ENCODE data around the gene SLC41A2. TPM values are rescaled to one million over a fixed set of nuclear protein-coding genes. Genes with fewer than 3 reads are reported as not detected.
"Not testable (repeated sequence)": the region's sequence is repeated elsewhere in the genome, so short reads cannot be mapped to it uniquely, and the experiment has no call there.

SLC41A2 gene
- total RNA-seq, 2 experiments from 2014 or later, result 7.9 to 11.1 TPM

DNA sequence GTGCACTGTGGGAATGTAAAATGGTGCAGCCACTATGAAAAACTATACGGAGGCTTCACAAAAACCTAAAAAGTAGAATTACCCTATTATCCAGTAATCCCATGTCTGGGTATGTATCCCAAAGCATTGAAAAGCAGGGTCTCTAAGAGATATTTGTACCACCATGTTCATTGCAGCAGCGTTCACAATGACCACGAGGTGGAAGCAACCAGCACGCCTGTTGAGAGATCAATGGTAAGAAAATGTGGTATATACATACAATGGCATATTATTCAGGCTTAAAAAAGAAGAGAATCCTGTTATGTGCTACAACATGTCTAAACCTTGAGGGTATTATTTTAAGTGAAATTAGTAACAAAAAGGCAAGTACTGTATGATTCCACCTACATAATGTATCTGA lies 27.1 kb upstream of the SLC41A2 start:
- intact Hi-C loops (cut with DNase I, micrococcal nuclease), result loop anchor here in 1 of 2 experiments (5.0 kb wide), 2 partner anchors 47 to 67 kb away; no protein-coding TSS in a partner anchor
- Mint-ChIP-seq H3K27ac (no peak overlapping the region), H3K36me3 (ENCODE audit: low read depth) (peaks cover 29% of the 10 kb centered on the region), H3K27me3 (peaks cover 11% of the 10 kb centered on the region), H3K4me1 (peaks cover 37% of the 10 kb centered on the region), H3K9me3 (ENCODE audit: low read depth) (no peaks in the 10 kb centered on the region), H3K4me3 (peak overlapping the region; percentile 78)
- DNase-seq (no peak), ATAC-seq (no peak)
- CTCF ChIA-PET, result no interaction called here
- POLR2A ChIA-PET, result no interaction called here

DNA sequence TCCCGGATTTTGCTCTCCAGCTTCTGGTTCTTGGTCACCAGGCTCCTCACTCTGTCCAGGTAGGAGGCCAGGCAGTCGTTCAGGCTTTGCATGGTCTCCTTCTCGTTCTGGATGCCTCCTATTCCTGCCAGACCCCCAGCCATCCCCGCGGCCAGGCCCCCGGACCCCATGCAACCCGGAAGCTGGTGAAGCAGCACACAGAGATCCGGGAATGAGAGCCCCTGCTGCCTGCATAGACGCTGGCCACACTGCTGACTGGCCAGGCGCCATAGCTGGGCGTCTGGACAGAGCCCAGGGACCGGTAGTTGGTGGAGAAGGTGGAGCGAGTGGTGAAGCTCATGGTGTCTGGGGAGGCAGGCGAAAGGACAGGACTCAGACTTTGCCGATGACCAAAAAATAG lies 19.6 kb upstream of the SLC41A2 start:
- H3K36me3 Mint-ChIP-seq (ENCODE audit: low read depth); DNase-seq; H3K9me3 Mint-ChIP-seq (ENCODE audit: low read depth); intact Hi-C loops (cut with DNase I, micrococcal nuclease); ATAC-seq; H3K27ac Mint-ChIP-seq; H3K4me3 Mint-ChIP-seq; H3K27me3 Mint-ChIP-seq; H3K4me1 Mint-ChIP-seq: not testable (repeated sequence)
- ChIA-PET POLR2A (interaction anchor here (0.6 kb wide), 1 partner anchor 30 kb away, joined by 5 read pairs; no protein-coding TSS in a partner anchor), CTCF (interaction anchor here (0.6 to 1.4 kb wide), 6 partner anchors 14 to 794 kb away, joined by 3 to 6 read pairs (median 3); no protein-coding TSS in a partner anchor)

GRCh38 chr12:104976703-104977102 lies 18.6 kb upstream of the SLC41A2 start:
- no peak overlapping the region for H3K4me3 Mint-ChIP-seq
- intact Hi-C loops (cut with DNase I, micrococcal nuclease), result no loop called here
- no peaks in the 10 kb centered on the region for H3K9me3 Mint-ChIP-seq (ENCODE audit: low read depth)
- no peaks in the 10 kb centered on the region for H3K4me1 Mint-ChIP-seq
- CTCF ChIA-PET, result interaction anchor here (0.6 to 1.1 kb wide), 3 partner anchors 39 to 355 kb away, joined by 3 to 4 read pairs (median 3); no protein-coding TSS in a partner anchor
- no peaks in the 10 kb centered on the region for H3K36me3 Mint-ChIP-seq (ENCODE audit: low read depth)
- H3K27ac Mint-ChIP-seq, result no peak overlapping the region
- no peaks in the 10 kb centered on the region for H3K27me3 Mint-ChIP-seq
- DNase-seq, result peak; percentile 34
- POLR2A ChIA-PET, result no interaction called here
- ATAC-seq, result no peak

DNA sequence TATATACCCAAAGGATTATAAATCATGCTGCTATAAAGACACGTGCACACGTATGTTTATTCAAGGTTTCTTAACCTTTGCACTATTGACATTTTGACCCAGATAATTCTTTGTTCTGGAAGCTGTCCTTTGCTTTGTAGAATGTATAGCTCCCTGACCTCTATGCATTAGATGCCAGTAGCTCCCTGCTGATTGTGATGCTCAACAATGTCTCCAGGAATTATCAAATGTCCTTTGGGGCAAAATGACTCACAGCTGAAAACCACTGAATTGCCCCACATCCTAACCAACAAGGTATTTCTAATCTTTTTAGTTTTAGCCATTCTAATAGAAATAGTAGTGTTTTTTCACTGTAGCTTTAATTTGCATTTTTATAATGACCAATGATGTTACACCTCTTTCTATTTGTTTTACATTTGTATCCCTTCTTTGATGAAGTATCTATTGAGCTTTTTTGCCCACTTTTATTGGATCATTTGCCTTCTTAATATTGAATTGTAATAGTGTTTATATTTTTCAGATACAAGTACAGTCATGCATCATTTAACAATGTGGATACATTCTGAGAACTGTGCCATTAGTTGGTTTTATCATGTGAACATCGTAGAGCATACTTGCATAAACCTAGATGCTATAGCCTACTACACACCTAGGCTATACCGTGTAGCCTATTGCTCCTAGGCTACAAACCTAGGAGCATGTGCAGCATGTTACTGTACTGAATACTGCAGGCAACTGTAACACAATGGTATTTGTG lies 17.7 kb upstream of the SLC41A2 start:
- intact Hi-C loops (cut with DNase I, micrococcal nuclease), result no loop called here
- Mint-ChIP-seq H3K4me1 (no peaks in the 10 kb centered on the region), H3K27ac (no peak overlapping the region), H3K4me3 (no peak overlapping the region), H3K36me3 (ENCODE audit: low read depth) (no peaks in the 10 kb centered on the region), H3K27me3 (no peaks in the 10 kb centered on the region), H3K9me3 (ENCODE audit: low read depth) (no peaks in the 10 kb centered on the region)
- CTCF ChIA-PET, result interaction anchor here (0.6 kb wide), 2 partner anchors 596 to 1256 kb away, joined by 3 to 4 read pairs; no protein-coding TSS in a partner anchor
- POLR2A ChIA-PET, result interaction anchor here (0.7 kb wide), 1 partner anchor 942 kb away, joined by 3 read pairs; no protein-coding TSS in a partner anchor
- ATAC-seq (no peak), DNase-seq (no peak)

- CTCF ChIA-PET, result no interaction called here
- Mint-ChIP-seq H3K9me3 (ENCODE audit: low read depth) (no peaks in the 10 kb centered on the region), H3K4me1 (no peaks in the 10 kb centered on the region), H3K36me3 (ENCODE audit: low read depth) (no peaks in the 10 kb centered on the region), H3K27me3 (no peaks in the 10 kb centered on the region), H3K4me3 (no peak overlapping the region), H3K27ac (no peak overlapping the region)
- POLR2A ChIA-PET, result interaction anchor here (0.6 kb wide), 1 partner anchor 16 kb away, joined by 4 read pairs; no protein-coding TSS in a partner anchor
- no peak for DNase-seq
- no peak for ATAC-seq
- intact Hi-C loops (cut with DNase I, micrococcal nuclease), result no loop called here
Measured at GRCh38 chr12:104974626-104975290, 16.7 kb upstream of the SLC41A2 start.

DNA sequence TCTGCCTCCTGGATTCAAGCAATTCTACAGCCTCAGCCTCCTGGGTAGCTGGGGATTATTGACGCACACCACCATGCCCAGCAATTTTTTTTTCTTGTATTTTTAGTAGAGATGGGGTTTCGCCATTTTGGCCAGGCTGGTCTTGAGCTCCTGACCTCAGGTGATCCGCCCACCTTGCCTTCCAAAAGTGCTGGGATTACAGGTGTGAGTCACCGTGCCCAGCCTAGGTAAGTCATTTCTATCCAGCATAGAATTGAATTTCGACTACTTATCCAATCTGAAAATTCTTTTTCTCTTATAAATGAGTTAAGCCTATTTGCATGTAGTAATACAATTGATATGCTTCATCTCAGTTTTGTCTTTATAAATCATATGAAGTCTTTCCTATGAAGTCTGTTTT lies 15.2 kb upstream of the SLC41A2 start:
- ChIA-PET CTCF (interaction anchor here (0.6 kb wide), 1 partner anchor 43 kb away, joined by 3 read pairs; no protein-coding TSS in a partner anchor), POLR2A (no interaction called here)
- no peaks in the 10 kb centered on the region for H3K4me1 Mint-ChIP-seq
- intact Hi-C loops (cut with DNase I, micrococcal nuclease), result no loop called here
- no peak overlapping the region for H3K27ac Mint-ChIP-seq
- H3K27me3 Mint-ChIP-seq, result no peaks in the 10 kb centered on the region
- no peak for ATAC-seq
- no peak overlapping the region for H3K4me3 Mint-ChIP-seq
- no peak for DNase-seq
- no peaks in the 10 kb centered on the region for H3K9me3 Mint-ChIP-seq (ENCODE audit: low read depth)
- H3K36me3 Mint-ChIP-seq (ENCODE audit: low read depth), result no peaks in the 10 kb centered on the region

DNA sequence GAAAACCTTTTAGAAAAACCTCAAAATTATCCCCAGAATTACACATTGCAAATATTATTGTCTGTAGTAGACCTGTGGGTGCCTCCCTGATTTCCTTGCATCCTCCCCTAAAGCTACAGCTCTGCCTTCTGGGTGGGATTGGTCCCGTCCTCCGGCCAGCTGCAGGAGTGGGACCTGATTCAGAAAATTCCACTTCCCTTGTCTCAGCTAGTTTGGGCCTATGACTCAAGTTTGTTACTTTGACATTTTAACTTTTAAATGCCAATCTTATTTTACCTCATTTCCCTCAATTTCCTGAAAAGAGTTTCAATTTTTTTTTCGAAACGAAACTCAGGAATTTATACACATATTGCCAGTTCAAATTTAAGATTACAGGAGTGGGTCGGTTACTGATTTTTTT lies 13.2 kb upstream of the SLC41A2 start:
- H3K27me3 Mint-ChIP-seq, result no peaks in the 10 kb centered on the region
- H3K4me3 Mint-ChIP-seq, result no peak overlapping the region
- H3K36me3 Mint-ChIP-seq (ENCODE audit: low read depth), result no peaks in the 10 kb centered on the region
- H3K9me3 Mint-ChIP-seq (ENCODE audit: low read depth), result no peaks in the 10 kb centered on the region
- intact Hi-C loops (cut with DNase I, micrococcal nuclease), result no loop called here
- ChIA-PET POLR2A (no interaction called here), CTCF (interaction anchor here (0.7 to 0.9 kb wide), 2 partner anchors 12 to 855 kb away, joined by 3 to 4 read pairs; no protein-coding TSS in a partner anchor)
- DNase-seq (no peak), ATAC-seq (no peak)
- H3K27ac Mint-ChIP-seq, result no peak overlapping the region
- no peaks in the 10 kb centered on the region for H3K4me1 Mint-ChIP-seq

GRCh38 chr12:104969343-104969742 lies 11.3 kb upstream of the SLC41A2 start:
- no peaks in the 10 kb centered on the region for H3K4me1 Mint-ChIP-seq
- intact Hi-C loops (cut with DNase I, micrococcal nuclease), result no loop called here
- ChIA-PET CTCF (no interaction called here), POLR2A (no interaction called here)
- ATAC-seq (no peak), DNase-seq (no peak)
- no peaks in the 10 kb centered on the region for H3K36me3 Mint-ChIP-seq (ENCODE audit: low read depth)
- H3K27me3 Mint-ChIP-seq, result peaks cover 3% of the 10 kb centered on the region
- H3K4me3 Mint-ChIP-seq, result no peak overlapping the region
- H3K9me3 Mint-ChIP-seq (ENCODE audit: low read depth), result no peaks in the 10 kb centered on the region
- H3K27ac Mint-ChIP-seq, result no peak overlapping the region

DNA sequence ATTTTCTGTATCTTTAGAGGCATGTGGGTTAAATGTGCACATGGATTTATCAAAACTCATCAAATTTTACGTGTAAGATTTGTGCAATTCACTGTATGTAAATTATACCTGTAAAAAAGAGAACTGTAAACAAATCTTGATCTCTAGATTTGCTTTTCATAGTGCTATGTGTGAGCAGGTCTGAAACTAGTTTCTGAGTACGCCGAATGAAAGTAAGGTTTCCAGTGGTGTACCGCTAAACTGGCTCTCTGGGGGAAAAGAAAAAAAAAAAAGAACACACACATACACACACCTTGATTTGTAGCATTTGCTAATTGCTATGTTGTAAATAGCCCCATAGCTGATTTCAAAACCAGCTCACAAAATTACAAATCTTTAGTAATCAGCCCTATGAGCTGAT lies 8.6 kb upstream of the SLC41A2 start:
- Mint-ChIP-seq H3K4me1 (no peaks in the 10 kb centered on the region), H3K4me3 (no peak overlapping the region), H3K27me3 (peaks cover 14% of the 10 kb centered on the region), H3K27ac (no peak overlapping the region), H3K36me3 (ENCODE audit: low read depth) (no peaks in the 10 kb centered on the region), H3K9me3 (ENCODE audit: low read depth) (no peaks in the 10 kb centered on the region)
- ATAC-seq (no peak), DNase-seq (no peak)
- ChIA-PET CTCF (interaction anchor here (0.7 to 1.9 kb wide), 4 partner anchors 8 to 585 kb away, joined by 3 to 5 read pairs (median 4); no protein-coding TSS in a partner anchor), POLR2A (no interaction called here)
- intact Hi-C loops (cut with DNase I, micrococcal nuclease), result no loop called here

GRCh38 chr12:104964856-104965205 lies 6.7 kb upstream of the SLC41A2 start:
- H3K27ac Mint-ChIP-seq, result no peak overlapping the region
- no peaks in the 10 kb centered on the region for H3K36me3 Mint-ChIP-seq (ENCODE audit: low read depth)
- intact Hi-C loops (cut with DNase I, micrococcal nuclease), result no loop called here
- no peaks in the 10 kb centered on the region for H3K9me3 Mint-ChIP-seq (ENCODE audit: low read depth)
- peaks cover 4% of the 10 kb centered on the region for H3K4me1 Mint-ChIP-seq
- ATAC-seq (no peak), DNase-seq (no peak)
- H3K4me3 Mint-ChIP-seq, result no peak overlapping the region
- ChIA-PET CTCF (interaction anchor here (0.7 kb wide), 1 partner anchor 99 kb away, joined by 3 read pairs; no protein-coding TSS in a partner anchor), POLR2A (no interaction called here)
- H3K27me3 Mint-ChIP-seq, result peaks cover 20% of the 10 kb centered on the region

GRCh38 chr12:104964167-104964855 lies 6.2 kb upstream of the SLC41A2 start:
- ATAC-seq (no peak), DNase-seq (no peak)
- Mint-ChIP-seq H3K4me3 (no peak overlapping the region), H3K9me3 (ENCODE audit: low read depth) (no peaks in the 10 kb centered on the region), H3K36me3 (ENCODE audit: low read depth) (no peaks in the 10 kb centered on the region), H3K4me1 (peaks cover 9% of the 10 kb centered on the region), H3K27ac (no peak overlapping the region), H3K27me3 (peaks cover 20% of the 10 kb centered on the region)
- intact Hi-C loops (cut with DNase I, micrococcal nuclease), result no loop called here
- ChIA-PET CTCF (no interaction called here), POLR2A (no interaction called here)
